Left colon (tissue), 2 donors: Measurements from ENCODE around the gene PPIL3. TPM values are rescaled to one million over a fixed set of nuclear protein-coding genes. Genes with fewer than 3 reads are reported as not detected.

Experiments
- ATAC-seq: fragments of 200-7000 bp; cut with Tn5 transposase; one replicate; pipeline ENCODE4 v1.9.1; 2020; ENCODE audit warnings: mild to moderate bottlenecking, moderate library complexity
- DNase-seq, 2 donors: peaks; one replicate each; pipeline ENCODE4 v3.0.0-alpha.2; 2020
- intact Hi-C, 2 donors: fragments of 100-400 bp; cut with DNase I in 1 of 2; cut with micrococcal nuclease in 1 of 2; formaldehyde crosslinking; loops; one replicate each; pipeline versions ENCODE4 v1.11.2 to v1.14.0; 2022; cut with DNase I, micrococcal nuclease
- total RNA-seq, 2 donors: library from RNA; stranded (reverse); fragmentation: NEBNext Ultra II Directional; extraction: Animal tissue kit (Norgen Biotek cat#: 25700); gene quantifications; one replicate each; pipeline ENCODE4 v1.2.1, GENCODE V29; 2021
- donor health status: DM: no; HTN: no; CAD: no.
- donor health status: DM: yes; HTN: yes; CAD: no.

PPIL3 gene
- total RNA-seq, 2 donors from 2014 or later = 22.9 to 29.4 TPM

DNA sequence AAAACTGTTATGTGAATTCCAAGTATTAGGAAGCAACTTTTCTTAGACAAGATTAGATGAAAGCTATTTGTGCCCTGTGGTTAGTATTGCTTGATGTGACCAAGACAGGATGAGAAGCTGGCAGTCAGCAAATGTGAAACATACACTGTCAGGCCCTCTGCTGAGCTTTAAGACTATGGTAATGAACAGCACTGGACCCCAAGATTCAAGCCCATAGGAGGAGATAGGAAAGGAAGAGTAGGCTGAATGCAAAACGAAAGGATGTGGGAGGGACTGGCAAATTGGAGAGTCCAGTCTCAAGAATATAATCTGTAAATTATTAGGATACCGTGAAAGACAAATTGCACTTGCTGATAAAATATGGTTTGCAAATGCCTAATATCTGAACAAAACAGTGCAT is 60.8 kb downstream of the PPIL3 start:
- DNase-seq (no peak), ATAC-seq (no peak)
- intact Hi-C loops = no loop called here

DNA sequence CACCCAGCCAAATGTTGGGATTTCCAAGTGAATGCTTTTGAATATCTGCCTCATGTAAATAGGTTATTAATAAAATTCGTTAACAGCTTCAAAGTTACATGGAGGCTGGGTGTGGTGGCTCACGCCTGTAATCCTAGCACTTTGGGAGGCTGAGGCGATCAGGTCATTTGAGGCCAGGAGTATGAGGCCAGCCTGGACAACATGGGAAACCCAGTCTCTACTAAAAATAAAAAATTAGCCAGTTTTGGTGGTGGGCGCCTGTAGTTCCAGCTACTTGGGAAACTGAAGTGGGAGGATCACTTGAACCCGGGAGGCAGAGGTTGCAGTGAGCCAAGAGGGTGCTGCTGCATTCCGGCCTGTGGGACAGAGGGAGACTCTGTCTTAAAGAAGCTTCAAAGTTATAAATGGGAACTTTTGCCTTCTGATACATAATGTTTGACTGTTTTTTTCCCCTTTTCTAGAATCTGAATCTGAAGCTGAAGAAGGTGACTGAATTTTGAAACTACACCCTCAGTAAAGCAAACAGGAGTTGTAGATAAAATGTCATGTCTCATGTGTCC is 67.1 kb downstream of the PPIL3 start:
- ATAC-seq = no peak
- no peak for DNase-seq
- intact Hi-C loops = no loop called here

Other genes with a start within 250 kb of the PPIL3 start
- 100 to 1,000 TPM; 211 to 240 TPM for gene BZW1, start 77.2 kb downstream of the PPIL3 start, total RNA-seq
- gene CLK1, start 24.4 kb downstream of the PPIL3 start, total RNA-seq = 10 to 100 TPM; 60.3 to 61.9 TPM
- 10 to 100 TPM; 19.5 to 27.2 TPM for gene NIF3L1, start 294 bp upstream of the PPIL3 start, total RNA-seq
- gene ORC2, start 74.6 kb upstream of the PPIL3 start, total RNA-seq = 10 to 100 TPM; 25.5 to 26.8 TPM
- 10 to 100 TPM; 45.0 to 46.2 TPM for gene HYCC2, start 182.6 kb upstream of the PPIL3 start, total RNA-seq
- gene NDUFB3, start 182.9 kb upstream of the PPIL3 start, total RNA-seq = 100 to 1,000 TPM; 152 to 153 TPM
- 100 to 1,000 TPM; 139 to 152 TPM for gene CFLAR, start 227.1 kb upstream of the PPIL3 start, total RNA-seq